MV-4-11 (cell line): ENCODE results near the gene AGPAT2.

Experiments used
- DNase-seq: peaks from one replicate; lab custom pipeline; 2025; lab: John Stamatoyannopoulos, UW

The AGPAT2 gene

DNA sequence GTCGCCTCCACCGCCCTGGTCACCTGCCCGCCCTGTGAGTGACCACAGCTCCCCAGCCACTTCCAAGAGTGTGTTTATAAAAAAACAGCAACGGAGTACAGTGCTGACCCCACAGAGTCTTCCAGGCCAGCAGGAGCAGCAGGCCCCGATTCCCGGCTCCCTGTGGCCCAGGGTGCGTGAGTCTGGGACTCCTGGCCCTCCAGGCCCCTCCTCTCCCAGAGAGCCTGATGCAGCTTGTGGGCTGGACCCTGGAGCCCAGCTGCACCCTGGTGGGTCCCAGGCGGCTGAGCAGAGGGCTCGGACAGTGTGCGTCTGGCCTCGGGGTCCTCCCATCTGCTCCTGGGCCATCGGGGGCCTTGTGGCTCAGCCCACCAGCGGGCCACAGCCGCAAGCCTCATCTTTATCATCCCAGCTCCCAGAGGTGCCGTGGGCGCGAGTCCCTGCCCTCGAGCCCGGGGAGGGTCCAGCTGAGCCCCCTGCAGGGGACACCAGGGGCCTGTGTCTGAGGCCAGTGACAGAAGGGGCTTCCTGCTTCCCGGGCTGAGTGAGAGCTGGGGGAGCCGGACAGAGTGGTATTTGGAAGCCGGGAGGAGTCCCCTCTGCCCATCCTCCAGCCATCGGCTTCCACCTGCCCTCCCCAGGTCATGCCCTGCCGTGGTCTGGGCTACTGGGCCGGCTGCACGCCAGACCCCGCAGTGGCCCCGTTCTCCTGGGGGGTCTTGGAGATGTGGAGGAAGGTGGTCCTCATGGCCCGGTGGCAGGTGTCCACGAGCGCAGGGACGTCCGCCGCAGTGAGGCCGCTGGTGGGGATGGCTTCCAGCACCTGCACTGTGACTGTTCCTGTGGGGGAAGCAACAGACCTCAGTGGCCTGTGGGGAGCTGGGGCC, 13.9 kb downstream of the AGPAT2 start:
- no peak for DNase-seq

DNA sequence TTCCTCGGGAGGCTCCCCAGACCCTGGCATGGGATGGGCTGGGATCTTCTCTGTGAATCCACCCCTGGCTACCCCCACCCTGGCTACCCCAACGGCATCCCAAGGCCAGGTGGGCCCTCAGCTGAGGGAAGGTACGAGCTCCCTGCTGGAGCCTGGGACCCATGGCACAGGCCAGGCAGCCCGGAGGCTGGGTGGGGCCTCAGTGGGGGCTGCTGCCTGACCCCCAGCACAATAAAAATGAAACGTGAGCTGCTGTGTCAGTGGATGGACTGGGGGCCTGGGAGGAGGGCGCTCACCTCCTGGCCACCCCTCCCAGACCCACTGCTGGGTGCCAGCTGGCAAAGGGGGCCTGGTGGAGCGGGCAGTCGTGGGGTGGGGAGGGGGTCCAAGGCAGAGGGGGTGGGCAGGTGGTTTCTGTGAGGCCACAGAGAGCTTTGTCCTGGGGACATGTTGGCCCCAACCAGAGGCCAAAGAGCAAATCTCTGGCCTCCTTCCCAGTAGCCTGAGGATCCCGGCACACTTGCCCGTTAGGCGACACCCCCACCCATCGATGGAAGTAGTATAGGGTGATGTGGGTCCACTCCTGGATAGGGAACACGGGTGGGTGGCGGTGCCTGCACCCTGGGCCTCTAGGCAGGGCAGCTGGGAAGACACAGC, 14.7 kb downstream of the AGPAT2 start:
- DNase-seq, result no peak

DNA sequence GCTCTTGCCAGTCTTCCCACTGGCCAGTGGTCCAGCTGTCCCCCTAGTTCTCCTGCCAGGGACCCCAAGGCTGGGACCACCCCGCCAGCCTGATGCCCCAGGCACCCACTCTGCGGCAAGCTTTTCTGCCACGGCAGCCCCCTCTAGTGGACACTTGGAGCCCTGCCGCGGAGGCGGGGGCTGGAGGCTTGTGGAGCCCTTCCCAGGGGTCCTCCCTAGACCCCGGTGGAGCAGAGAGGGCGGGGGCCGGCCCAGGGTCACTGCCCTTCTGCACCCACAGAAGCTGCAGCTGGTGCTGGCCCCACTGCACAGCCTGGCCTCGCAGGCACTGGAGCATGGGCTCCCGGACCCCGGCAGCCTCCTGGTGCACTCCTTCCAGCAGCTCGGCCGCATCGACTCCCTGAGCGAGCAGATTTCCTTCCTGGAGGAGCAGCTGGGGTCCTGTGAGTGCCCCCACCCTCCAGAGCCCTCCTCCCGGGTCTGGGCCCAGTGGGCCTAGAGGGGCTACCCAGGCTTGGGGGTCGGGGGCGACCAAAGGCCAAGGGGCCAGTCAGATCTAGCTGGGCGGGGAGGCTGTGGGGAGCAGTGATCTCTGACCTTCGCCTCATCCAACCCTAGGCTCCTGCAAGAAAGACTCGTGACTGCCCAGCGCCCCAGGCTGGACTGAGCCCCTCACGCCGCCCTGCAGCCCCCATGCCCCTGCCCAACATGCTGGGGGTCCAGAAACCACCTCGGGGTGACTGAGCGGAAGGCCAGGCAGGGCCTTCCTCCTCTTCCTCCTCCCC, 15.4 kb downstream of the AGPAT2 start:
- DNase-seq, result peak; percentile 9

DNA sequence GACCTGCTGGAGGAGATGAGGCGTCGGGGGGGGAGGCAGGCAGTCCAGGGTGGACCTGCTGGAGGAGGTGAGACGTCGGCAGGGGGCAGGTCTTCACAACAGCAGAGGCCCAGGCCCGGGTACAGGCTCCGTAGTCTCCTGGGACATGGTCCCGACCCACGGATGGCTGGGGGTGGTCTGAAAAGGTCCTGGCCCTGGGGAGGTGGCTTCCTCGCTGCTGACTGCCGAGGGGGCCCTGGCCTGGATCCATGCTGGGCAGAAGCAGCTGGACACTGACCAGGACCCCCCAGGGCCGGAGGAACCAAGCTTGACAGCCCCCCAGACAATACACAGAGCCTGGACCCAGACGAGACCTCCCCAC, 16.0 kb downstream of the AGPAT2 start:
- no peak for DNase-seq

DNA sequence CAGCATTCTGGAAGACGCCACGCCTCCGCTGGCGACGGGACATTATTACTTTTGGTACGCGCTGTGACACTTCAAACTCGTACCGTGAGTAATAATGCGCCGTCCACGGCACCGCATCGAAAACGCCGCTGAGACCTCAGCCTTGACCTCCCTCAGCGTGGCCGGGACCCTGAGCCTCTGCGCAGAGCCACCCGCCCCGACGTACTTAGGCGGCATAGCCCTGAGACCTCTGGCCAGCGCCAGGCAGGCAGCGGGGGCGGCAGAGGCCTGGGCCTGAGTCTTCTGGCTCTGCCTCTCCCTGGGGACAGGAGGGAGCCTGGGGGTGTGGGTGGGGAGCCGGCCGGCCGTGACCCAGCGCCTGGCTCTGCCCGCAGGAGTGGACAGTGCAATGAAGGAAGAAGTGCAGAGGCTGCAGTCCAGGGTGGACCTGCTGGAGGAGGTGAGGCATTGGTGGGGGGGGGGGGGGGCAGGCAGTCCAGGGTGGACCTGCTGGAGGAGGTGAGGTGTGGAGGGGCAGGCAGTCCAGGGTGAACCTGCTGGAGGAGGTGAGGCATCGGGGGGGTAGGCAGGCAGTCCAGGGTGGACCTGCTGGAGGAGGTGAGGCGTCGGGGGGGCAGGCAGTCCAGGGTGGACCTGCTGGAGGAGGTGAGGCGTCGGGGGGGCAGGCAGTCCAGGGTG, 16.5 kb downstream of the AGPAT2 start:
- DNase-seq, result no peak

DNA sequence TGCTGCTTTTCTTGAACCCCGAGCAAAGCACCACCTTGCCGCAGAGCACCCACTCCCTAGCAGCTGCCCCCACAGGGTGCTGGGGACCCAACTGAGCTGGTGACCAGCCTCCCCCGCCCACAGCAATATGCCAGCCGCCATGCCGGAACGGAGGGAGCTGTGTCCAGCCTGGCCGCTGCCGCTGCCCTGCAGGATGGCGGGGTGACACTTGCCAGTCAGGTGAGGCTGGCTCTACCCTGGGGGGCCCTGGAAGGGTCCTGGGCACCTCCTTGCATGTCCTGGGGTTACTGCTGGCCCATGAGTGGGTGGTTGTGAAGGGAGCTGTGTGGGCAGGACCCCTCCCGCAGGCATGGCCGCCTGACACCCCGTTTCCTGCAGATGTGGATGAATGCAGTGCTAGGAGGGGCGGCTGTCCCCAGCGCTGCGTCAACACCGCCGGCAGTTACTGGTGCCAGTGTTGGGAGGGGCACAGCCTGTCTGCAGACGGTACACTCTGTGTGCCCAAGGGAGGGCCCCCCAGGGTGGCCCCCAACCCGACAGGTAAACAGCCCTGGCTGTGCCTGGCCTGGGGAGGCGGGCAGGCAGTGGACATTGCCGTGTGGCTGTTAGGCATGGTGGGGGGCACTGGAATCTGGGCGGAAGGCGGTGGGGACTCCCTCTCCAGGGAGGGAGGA, 17.3 kb downstream of the AGPAT2 start:
- no peak for DNase-seq

DNA sequence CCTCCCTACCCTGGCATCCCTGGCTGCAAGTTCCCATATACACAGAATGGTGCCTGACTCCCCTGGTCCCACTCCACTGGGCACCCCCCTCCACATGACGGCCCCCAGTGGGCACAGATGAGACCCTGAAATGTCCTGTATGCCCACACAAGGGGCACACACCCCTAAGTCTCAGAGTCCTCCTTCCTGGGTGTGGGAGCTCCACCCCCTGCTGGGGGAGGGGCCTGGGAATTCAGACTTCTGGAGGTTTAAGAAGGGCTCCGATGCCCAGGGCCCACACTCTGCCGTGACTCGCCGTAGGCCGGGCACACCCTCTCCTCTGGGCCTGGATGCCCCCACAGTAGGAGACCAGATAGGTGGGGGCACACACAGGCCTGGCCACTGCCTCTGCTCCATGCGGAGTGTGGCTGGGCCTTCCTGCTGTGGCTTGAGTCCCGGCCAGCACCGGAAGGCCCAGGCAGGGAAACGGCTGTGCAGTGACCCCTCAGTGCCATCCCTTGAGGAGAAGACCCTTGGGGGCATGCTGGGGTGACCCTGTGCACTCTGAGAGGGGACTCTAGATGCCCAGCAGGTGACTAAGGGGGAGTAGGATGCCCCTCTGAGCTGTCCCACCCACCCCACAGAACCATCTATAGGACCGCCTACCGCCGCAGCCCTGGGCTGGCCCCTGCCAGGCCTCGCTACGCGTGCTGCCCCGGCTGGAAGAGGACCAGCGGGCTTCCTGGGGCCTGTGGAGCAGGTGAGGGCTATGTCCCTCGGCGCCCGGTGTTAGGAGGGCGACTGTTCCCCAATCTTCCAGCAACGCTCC, 18.1 kb downstream of the AGPAT2 start:
- DNase-seq, result no peak

DNA sequence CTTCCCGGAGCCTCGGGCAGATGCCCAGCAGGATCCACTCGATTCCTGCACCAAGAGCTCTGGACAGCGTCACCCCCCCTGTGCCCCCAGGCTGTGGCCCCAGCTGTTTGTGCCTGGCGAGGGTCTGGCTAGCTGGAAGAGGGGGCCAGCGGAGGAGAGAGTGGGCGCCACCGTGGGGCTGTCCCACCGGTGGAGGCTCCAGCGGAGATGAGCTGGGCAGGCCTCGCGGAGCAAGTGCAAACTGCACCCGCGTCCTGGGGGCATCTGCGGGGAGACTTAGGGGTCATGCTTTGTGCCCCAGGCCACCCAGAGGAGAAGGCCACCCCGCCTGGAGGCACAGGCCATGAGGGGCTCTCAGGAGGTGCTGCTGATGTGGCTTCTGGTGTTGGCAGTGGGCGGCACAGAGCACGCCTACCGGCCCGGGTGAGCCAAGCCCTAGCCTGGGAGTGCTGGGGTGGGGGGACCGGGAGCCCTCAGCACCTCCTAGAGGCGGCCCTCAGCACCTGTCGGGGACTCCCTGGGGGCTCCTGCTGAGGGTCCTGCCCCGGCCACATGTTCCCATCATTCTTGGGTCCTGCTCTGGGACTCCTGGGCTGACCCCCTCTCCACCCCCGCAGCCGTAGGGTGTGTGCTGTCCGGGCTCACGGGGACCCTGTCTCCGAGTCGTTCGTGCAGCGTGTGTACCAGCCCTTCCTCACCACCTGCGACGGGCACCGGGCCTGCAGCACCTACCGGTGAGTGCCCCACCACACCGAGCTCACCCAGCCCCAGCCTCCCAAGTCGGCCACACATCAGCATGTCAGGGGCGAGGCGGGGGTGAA, 19.1 kb downstream of the AGPAT2 start:
- DNase-seq, result no peak

DNA sequence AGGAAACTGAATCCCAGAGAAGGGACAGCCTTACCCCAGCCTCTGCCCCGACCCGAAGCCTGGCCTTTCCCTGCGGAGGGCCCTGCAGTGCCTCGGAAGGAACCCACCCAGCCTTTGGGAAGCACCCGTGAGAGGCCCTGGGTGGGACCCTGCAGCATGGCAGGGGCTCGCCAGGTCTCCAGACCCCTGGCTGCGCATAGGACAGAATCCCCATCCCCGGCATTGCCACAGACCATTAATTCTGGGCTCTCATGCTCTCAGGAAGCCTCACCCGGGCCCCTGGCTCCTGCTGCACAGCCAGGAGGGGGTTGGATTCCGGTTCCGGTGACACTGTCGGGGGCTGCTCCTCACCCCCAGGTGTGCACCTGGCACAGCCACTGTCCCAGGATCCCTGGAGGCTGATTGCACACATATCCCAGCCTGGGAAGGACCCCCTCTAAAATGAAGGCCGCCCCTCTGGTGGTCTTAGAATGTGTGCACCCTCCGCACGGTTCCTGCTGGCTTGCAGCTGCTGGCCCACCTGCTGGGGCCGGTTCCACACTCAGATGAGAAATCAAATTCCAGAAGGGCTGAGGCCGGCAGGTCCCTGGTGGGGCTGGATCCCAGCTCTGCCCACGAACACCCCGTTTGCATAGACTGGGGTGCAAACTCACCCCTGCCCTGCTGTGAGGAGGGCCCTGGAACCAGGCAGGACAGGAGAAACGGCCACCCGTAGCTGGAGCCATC, 19.9 kb downstream of the AGPAT2 start:
- no peak for DNase-seq

DNA sequence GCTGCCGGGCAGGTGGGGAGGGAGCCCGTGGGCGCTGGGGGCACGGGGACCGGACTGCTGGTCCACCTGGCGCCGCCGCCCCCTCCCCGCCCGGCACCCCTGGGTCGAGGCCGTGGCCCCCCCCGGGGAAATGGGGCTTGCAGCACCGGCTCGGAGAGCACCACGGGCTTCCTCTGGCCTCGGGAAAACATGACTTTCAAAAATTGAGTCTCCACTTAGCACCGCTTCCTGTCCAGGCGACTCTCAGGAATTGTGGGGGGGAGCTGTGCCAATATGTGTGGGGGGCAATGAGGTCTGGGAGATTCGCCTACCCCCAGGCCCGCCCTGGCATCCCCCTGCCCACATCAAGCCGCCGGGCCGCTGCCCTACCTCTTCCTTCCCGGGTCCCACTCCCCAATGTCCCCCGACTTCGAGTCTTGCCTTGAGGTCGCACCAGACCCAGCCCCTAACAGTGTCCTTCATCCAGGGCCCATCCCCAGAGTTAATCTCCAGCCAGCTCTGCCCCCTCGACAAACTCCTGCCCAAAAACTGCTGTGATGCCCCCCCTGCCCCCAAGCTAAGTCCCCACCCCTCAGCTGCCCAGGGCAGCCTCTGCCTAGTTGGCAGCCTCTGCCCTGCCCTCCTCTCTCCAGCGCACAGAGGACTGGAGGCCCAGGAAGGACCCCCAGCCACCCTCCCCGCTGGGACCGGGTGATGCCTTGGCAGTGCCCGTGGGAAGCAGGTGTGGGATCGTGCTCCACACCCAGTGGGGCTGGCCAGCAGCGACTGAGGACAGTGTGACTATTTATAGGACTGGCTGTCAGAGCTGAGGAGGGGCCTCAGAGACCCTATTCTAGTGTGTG, 20.7 kb downstream of the AGPAT2 start:
- no peak for DNase-seq

DNA sequence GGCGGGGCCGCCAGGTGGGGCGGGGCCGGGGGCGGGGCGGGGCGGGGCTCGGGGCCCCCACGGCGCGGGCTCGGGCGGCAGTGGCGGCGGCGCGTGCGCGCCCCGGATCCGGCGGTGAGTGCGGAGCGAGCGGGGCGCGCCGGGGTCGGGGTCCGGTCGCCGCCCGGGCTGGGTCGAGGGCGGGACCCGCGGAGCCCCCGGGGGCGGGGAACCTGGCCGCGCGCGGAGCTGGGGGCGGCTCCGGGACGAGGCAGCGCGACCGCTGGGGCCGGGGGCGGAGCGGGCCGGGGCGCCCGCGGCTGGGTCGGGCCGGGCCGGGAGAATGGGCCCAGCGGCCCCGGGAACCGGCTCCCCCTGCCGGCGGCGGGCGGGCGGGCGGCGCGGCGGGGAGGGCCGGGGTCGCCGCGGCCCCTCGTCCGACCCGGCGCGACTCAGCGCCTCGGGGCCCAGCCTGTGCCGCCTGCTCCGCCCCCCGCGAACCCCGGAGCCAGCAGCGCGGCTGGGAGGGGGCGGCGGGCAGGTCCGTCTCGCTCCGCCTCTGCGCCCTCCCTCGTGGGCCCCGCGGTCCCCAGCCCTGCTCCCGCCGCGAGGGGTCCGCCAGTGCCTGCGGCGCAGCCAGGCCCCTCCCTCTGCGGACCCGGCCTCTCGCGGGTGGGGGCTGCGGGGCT, 21.4 kb downstream of the AGPAT2 start:
- DNase-seq, result no peak

DNA sequence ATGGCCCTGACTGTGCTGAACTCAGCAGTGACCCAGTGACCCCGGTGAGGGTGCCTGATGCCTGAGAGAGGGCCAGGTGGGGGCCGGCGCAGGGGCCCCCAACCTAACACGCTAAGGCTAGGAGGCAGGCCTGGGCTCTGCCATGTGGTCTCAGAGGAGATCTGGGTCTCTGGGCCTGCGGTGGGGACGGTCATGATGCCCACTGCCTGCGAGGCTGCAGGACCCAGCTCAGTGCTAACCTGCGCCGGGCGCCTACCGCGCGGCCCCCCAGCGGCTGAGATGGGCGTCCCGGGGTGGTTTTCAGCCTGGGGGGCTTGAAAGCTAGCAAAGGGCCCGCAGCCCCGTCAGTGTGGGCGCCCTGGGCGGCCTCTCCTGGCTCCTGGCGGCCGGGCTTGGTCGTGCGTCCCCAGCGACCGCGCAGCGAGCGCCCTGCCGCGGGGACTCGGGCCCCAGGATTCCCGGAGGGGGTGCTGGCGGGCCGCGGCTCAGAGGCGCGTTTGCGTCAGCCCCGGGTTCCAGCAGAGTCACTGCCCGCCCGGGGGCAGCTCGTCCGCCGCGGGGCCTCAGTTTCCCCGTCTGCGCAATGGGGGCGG, 22.1 kb downstream of the AGPAT2 start:
- peak; percentile 33 for DNase-seq

DNA sequence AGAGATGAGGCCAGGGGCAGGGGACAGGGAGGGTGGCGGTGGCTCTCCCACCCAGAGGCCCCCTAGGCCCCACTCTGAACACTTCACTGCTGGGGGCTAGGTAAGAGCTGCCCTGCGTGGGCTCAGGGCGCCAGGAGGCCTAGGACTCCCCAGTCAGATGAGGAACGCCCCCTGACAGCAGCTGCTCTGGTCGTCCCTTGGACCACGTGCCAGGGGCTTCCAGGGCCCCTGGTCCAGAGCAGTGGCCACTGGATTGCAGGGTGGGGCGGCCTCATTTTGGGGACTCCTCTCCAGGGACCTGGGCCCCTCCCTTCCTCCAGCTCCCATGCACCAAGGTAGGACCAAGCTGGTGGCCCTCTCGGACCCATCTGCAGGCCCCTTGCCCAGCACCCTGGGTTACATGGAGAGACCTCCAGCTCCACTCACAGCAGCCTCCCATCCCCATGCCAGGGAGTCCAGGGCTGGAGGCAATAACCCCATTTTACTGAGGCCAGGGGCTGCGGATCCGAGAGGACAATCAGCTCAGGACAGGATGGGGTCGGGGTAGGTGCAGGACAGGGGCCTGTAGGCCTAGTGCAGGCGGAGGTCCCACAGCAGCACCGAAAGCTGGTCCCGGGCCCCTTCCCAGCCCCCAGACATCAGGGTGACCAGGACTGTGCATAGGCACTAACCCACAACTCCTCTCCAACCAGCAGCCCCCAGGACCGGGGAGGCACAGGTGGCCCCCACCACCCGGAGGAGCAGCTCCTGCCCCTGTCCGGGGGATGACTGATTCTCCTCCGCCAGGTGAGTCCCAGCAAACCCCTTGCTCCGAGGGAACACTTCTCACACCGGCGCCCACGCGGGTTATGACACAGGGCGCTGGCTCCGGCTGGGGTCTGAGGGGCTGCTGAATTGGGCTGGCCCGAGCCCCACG, 23.0 kb downstream of the AGPAT2 start:
- no peak for DNase-seq

DNA sequence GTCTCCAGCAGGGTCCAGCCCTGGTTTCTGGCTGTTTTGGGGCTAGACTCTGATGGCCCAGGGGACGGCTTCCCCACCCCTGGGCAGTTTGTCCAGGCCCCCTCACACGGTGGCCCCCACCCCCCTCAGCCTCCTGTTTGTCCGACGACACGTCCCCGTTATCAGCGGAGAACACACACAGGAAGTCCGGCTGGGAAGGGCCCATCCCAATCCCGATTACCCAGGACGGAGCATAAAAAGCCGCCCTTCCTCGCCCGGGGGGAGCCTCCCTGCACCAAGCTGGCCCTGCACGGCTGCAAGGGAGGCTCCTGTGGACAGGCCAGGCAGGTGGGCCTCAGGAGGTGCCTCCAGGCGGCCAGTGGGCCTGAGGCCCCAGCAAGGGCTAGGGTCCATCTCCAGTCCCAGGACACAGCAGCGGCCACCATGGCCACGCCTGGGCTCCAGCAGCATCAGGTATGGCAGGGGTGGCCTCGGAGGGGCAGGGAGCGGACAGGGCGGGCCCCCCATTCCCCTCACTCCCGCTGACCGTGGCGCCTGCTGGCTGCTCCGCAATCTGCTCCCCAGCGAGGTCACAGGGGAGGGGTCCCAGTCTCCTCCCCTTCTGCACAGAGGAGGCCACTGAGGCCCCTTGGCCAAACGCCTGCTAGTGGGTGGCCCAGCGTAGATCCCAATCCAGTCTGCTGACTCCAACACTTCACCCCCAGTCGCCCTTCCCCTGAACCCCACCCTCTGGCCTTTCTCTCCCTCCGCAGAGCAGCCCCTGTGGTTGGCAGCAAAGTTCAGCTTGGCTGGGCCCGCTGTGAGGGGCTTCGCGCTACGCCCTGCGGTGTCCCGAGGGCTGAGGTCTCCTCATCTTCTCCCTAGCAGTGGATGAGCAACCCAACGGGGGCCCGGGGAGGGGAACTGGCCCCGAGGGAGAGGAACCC, 24.3 kb downstream of the AGPAT2 start, which contains the start of gene EGFL7:
EGFL7 (plus strand) TSS at position 261 of the 926 bp plus-strand sequence. CDS start 5,367 bp downstream, outside the sequence.
- no peak for DNase-seq

DNA sequence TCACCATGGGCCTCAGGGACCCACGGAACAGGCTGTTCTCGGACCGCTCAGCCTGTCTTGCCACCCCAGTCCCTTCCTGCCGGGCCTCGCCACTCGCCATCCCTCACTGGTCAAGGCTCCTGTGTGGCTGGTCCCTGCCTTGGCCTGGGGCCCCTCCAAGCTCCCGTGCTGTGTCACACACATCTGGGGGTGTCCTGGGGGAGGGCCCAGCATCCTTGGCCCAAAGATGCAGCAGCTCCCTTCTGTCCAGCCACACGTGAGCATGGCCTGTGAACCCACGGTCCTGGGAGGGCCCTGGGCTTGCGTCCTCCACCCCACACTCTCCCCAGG, 25.0 kb downstream of the AGPAT2 start:
- DNase-seq, result no peak
